ENCODE results near the gene SRRM3. TPM values are rescaled to one million over a fixed set of nuclear protein-coding genes. Genes with fewer than 3 reads are reported as not detected.

Gene SRRM3
- total RNA-seq, 1 experiment from 2014 or later = 12.7 TPM

DNA sequence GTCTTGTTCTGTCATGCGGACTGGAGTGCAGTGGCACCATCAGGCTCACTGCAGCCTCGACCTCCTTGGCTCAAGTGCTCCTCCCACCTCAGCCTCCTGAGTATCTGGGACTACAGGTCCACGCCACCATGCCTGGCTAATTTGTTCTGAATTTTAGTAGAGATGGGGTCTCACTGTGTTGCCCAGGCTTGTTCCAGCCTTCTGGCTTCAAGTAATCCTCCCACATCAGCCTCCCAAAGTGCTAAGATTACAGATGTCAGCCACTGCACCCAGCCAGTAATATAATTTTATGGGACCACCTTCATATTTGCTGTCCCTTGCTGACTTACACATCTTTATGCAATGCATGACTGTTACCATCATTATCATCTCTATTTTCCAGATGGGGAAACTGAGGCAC, 99.3 kb downstream of the SRRM3 start:
- Histone ChIP-seq H3K9me3 (ENCODE audit: control insufficient read depth in 1 of 2, insufficient read depth in 1 of 2, low read depth in 1 of 2, low read length in 2 of 2) (no peaks in the 10 kb centered on the region), H3K36me3 (ENCODE audit: control insufficient read depth in 1 of 2, insufficient read depth in 2 of 2, low read length in 2 of 2) (peaks cover 2 to 8% of the 10 kb centered on the region in 2 experiments; a peak in 1 of 4 replicates), H3K4me3 (replicated peaks in 1 of 2; ENCODE audit: low read depth in 1 of 2, low read length in 2 of 2) (no peak overlapping the region), H2AFZ (ENCODE audit: low read depth, low read length, poor library complexity, severe bottlenecking) (no peak overlapping the region), H3K4me1 (ENCODE audit: control insufficient read depth in 1 of 2, insufficient read depth in 2 of 2, low read length in 2 of 2) (peaks cover 52 to 77% of the 10 kb centered on the region in 2 experiments), H3K27ac (ENCODE audit: low read depth, low read length) (no peak overlapping the region), H3K27me3 (ENCODE audit: insufficient read depth, low read length) (no peaks in the 10 kb centered on the region), H3K4me2 (ENCODE audit: low read length) (peak overlapping the region; percentile 53), H3K79me2 (ENCODE audit: insufficient read depth, low read length) (peaks cover 13% of the 10 kb centered on the region; the same call in 1 of the 2 replicates), H4K20me1 (ENCODE audit: insufficient read depth) (no peaks in the 10 kb centered on the region), H3K9ac (ENCODE audit: low read length) (no peak overlapping the region), H3K9me2 (ENCODE audit: insufficient read depth) (no peaks in the 10 kb centered on the region)
- BruUV-seq (replicated peaks) = no TSS peak
- no peak for DNase-seq (ENCODE audit: low read depth, low spot score)
- TF ChIP-seq JUND (IDR thresholded peaks at IDR 0.05) = no peak
- TF ChIP-seq SP1 (IDR thresholded peaks at IDR 0.05; ENCODE audit: low read depth) = no peak
- no peak for TF ChIP-seq POLR2AphosphoS5 (IDR thresholded peaks at IDR 0.05; ENCODE audit: low read depth, low read length)
- intact Hi-C loops (cut with micrococcal nuclease) = no loop called here
- RAD21 ChIA-PET (ENCODE audit: low non-redundant PET in 1 of 2, low total read pairs in 2 of 2, uncharacterized antibody in 2 of 2, unreplicated experiment in 2 of 2) = no interaction called here
- POLR2A ChIA-PET = interaction anchor here (2.9 kb wide), 1 partner anchor 9 kb away, joined by 21 read pairs; no protein-coding TSS in a partner anchor
- CTCF ChIA-PET = interaction anchor here (1.3 kb wide), 1 partner anchor 10 kb away, joined by 3 read pairs; no protein-coding TSS in a partner anchor
- no peak for ATAC-seq

DNA sequence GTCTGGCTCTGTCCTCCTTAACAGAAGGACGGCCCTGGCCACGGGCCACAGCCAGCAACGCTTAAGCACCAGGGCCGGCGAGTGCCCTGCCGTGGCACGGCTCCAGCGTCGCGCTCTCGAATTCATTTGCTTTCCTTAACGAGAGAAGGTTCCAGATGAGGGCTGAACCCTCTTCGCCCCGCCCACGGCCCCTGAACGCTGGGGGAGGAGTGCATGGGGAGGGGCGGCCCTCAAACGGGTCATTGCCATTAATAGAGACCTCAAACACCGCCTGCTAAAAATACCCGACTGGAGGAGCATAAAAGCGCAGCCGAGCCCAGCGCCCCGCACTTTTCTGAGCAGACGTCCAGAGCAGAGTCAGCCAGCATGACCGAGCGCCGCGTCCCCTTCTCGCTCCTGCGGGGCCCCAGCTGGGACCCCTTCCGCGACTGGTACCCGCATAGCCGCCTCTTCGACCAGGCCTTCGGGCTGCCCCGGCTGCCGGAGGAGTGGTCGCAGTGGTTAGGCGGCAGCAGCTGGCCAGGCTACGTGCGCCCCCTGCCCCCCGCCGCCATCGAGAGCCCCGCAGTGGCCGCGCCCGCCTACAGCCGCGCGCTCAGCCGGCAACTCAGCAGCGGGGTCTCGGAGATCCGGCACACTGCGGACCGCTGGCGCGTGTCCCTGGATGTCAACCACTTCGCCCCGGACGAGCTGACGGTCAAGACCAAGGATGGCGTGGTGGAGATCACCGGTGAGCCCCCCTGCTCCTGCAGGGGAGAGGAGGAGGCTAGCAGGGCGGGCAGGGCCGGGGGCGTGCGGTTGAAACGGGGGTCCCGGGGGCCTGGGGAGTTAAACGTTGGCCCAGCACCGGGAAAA, 100.9 kb downstream of the SRRM3 start, which contains the start of gene HSPB1:
Gene HSPB1, plus strand, starts transcription at position 327 of the 855 bp plus-strand sequence. Its CDS starts 40 bp downstream, at position 367.
- Histone ChIP-seq H3K4me1 (ENCODE audit: control insufficient read depth in 1 of 2, insufficient read depth in 2 of 2, low read length in 2 of 2) (peaks cover 45 to 75% of the 10 kb centered on the region in 2 experiments), H3K27me3 (ENCODE audit: insufficient read depth, low read length) (no peaks in the 10 kb centered on the region), H2AFZ (ENCODE audit: low read depth, low read length, poor library complexity, severe bottlenecking) (no peak within 1 kb of the TSS), H3K4me3 (replicated peaks in 1 of 2; ENCODE audit: low read depth in 1 of 2, low read length in 2 of 2) (peak within 1 kb of the TSS; percentile 86 to 94), H3K4me2 (ENCODE audit: low read length) (peak within 1 kb of the TSS; percentile 97), H3K27ac (ENCODE audit: low read depth, low read length) (peak within 1 kb of the TSS; percentile 95), H3K9me3 (ENCODE audit: control insufficient read depth in 1 of 2, insufficient read depth in 1 of 2, low read depth in 1 of 2, low read length in 2 of 2) (no peaks in the 10 kb centered on the region), H3K79me2 (ENCODE audit: insufficient read depth, low read length) (peaks cover 13% of the 10 kb centered on the region; the same call in 1 of the 2 replicates), H3K9me2 (ENCODE audit: insufficient read depth) (no peaks in the 10 kb centered on the region), H4K20me1 (ENCODE audit: insufficient read depth) (no peaks in the 10 kb centered on the region), H3K36me3 (ENCODE audit: control insufficient read depth in 1 of 2, insufficient read depth in 2 of 2, low read length in 2 of 2) (peaks cover 2 to 8% of the 10 kb centered on the region in 2 experiments; a peak in 1 of 4 replicates), H3K9ac (ENCODE audit: low read length) (peak within 1 kb of the TSS; percentile 96)
- intact Hi-C loops (cut with micrococcal nuclease) = loop anchor here (1.0 kb wide), 1 partner anchor 11 kb away; no protein-coding TSS in a partner anchor
- DNase-seq (ENCODE audit: low read depth, low spot score) = peak; percentile 79
- POLR2A ChIA-PET = interaction anchor here (0.7 to 2.9 kb wide), 6 partner anchors 8 to 136 kb away, joined by 3 to 21 read pairs (median 4); no protein-coding TSS in a partner anchor
- ATAC-seq = peak; percentile 67
- RAD21 ChIA-PET (ENCODE audit: low non-redundant PET in 1 of 2, low total read pairs in 2 of 2, uncharacterized antibody in 2 of 2, unreplicated experiment in 2 of 2) = interaction anchor here in 1 of 2 experiments (0.6 kb wide), 1 partner anchor 11 kb away, joined by 4 read pairs; no protein-coding TSS in a partner anchor
- BruUV-seq (replicated peaks) = TSS peak; percentile 77
- peak; percentile 59; the same call in 1 of the 2 replicates for TF ChIP-seq ZFX (IDR thresholded peaks at IDR 0.05)
- TF ChIP-seq CEBPB (IDR thresholded peaks at IDR 0.05; ENCODE audit: low read depth) = no peak
- no peak for TF ChIP-seq SIN3A (IDR thresholded peaks at IDR 0.05; ENCODE audit: low read depth)
- TF ChIP-seq POLR2A (IDR thresholded peaks at IDR 0.05; ENCODE audit: borderline replicate concordance, extremely low read depth, insufficient read depth, insufficient read length) = peak; percentile 86
- peak; percentile 95 for TF ChIP-seq POLR2AphosphoS5 (IDR thresholded peaks at IDR 0.05; ENCODE audit: low read depth, low read length)
- CTCF ChIA-PET = interaction anchor here (0.9 to 1.7 kb wide), 7 partner anchors 8 to 40 kb away, joined by 3 to 12 read pairs (median 3); no protein-coding TSS in a partner anchor

All from HCT116 (cell line).